ENCODE results near the gene CDK5RAP3.

CDK5RAP3 gene, protein sequence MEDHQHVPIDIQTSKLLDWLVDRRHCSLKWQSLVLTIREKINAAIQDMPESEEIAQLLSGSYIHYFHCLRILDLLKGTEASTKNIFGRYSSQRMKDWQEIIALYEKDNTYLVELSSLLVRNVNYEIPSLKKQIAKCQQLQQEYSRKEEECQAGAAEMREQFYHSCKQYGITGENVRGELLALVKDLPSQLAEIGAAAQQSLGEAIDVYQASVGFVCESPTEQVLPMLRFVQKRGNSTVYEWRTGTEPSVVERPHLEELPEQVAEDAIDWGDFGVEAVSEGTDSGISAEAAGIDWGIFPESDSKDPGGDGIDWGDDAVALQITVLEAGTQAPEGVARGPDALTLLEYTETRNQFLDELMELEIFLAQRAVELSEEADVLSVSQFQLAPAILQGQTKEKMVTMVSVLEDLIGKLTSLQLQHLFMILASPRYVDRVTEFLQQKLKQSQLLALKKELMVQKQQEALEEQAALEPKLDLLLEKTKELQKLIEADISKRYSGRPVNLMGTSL

DNA sequence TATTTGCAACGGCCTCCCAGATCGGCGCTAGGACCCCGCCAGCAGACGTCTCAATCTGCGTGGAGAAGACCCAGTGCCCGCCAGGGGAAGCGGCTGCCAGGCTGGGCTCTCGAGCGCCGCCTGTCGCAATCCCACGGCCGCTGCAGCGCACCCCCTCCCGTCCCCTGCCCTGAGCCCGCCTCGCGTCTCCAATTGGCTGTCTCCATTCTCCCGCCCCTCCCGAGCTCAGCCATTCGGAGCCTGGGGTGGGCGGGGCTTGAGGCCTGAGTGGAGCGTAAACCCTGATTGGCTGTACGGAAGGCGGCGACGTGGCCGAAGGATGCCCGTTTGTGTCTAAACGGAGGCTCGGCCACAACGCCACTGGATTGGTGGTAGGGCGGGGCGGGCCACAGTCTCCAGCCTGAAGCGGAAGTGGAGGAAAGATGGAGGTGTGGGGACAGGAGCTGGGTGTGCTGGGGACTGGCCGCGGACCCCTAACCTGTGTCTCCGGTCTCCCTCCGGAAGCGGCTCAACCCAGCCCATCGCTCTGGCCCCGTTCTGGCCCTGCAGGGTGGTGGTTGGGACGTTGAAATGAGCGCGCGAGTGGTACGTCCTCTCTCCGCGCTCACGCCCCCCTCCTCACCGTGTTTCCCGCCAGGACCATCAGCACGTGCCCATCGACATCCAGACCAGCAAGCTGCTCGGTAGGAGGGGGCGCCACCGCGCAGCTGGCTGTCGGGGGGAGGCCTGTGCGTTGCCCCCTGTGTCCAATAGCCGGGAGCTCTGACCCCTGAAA, at the start of gene CDK5RAP3:
Gene CDK5RAP3 (plus strand): TSS at position 389 of the 775 bp plus-strand sequence. CDS start 34 bp downstream, at position 423.
- TF ChIP-seq, protein P1, sequence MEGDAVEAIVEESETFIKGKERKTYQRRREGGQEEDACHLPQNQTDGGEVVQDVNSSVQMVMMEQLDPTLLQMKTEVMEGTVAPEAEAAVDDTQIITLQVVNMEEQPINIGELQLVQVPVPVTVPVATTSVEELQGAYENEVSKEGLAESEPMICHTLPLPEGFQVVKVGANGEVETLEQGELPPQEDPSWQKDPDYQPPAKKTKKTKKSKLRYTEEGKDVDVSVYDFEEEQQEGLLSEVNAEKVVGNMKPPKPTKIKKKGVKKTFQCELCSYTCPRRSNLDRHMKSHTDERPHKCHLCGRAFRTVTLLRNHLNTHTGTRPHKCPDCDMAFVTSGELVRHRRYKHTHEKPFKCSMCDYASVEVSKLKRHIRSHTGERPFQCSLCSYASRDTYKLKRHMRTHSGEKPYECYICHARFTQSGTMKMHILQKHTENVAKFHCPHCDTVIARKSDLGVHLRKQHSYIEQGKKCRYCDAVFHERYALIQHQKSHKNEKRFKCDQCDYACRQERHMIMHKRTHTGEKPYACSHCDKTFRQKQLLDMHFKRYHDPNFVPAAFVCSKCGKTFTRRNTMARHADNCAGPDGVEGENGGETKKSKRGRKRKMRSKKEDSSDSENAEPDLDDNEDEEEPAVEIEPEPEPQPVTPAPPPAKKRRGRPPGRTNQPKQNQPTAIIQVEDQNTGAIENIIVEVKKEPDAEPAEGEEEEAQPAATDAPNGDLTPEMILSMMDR (IDR thresholded peaks at IDR 0.05; ENCODE audit: control insufficient read depth, insufficient read depth, low read depth, low read length, missing control alignments), result peak; percentile 87
- H3K4me3 ChIP-seq (ENCODE audit: control insufficient read depth, low read depth, low read length), result peak within 1 kb of the TSS; percentile 96
- DNase-seq (ENCODE audit: low read depth), result peak; percentile 93

DNA sequence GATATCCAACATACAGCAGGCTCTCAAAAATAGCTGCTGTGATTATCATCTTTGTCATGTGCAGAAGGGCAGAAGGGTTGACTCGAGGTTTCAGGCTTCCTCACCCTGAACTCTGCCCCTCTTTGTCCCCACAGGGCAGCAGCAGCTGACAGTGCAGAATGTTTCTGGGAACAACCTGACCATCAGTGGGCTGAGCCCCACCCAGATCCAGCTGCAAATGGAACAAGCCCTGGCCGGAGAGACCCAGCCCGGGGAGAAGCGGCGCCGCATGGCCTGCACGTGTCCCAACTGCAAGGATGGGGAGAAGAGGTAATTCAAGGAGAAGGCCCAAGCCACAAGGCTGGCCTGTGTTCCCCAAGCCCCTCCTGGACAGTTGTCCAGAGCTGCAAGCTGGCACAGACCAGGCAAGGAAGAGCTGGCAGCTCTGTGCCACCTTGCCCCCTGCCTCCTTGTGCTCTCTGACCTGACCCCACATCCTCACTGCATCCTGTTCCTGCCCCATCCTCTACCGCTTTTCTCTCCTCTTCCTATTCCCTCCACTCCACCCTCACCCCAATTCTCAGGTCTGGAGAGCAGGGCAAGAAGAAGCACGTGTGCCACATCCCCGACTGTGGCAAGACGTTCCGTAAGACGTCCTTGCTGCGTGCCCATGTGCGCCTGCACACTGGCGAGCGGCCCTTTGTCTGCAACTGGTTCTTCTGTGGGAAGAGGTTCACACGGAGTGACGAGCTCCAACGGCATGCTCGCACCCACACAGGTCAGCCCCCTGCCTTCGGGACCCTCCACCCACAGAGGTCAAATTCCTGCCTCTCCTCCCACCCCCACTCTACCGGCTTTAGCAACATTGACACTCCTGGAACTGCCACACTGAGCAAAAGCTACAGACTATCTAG, 45.9 kb upstream of the CDK5RAP3 start:
- no peak overlapping the region for H3K4me3 ChIP-seq (ENCODE audit: control insufficient read depth, low read depth, low read length)
- TF ChIP-seq, protein P1 (IDR thresholded peaks at IDR 0.05; ENCODE audit: control insufficient read depth, insufficient read depth, low read depth, low read length, missing control alignments), result no peak
- DNase-seq (ENCODE audit: low read depth), result no peak

DNA sequence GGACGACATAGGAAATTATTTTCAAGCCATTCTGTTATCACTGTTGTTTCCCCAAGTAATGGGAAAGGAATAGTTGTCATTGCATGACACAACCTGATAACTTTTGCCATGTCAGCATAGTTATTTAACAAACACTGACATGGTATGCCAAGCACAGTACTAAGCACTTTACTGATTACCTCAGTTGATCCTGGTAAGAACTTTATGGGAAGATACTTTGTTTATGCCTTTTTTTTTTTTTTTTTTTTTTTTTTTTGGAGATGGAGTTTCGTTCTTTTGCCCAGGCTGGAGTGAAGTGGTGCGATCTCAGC, 45.3 kb upstream of the CDK5RAP3 start:
- DNase-seq (ENCODE audit: low read depth), result no peak
- H3K4me3 ChIP-seq (ENCODE audit: control insufficient read depth, low read depth, low read length), result no peak overlapping the region
- TF ChIP-seq, protein P1 (IDR thresholded peaks at IDR 0.05; ENCODE audit: control insufficient read depth, insufficient read depth, low read depth, low read length, missing control alignments), result no peak

DNA sequence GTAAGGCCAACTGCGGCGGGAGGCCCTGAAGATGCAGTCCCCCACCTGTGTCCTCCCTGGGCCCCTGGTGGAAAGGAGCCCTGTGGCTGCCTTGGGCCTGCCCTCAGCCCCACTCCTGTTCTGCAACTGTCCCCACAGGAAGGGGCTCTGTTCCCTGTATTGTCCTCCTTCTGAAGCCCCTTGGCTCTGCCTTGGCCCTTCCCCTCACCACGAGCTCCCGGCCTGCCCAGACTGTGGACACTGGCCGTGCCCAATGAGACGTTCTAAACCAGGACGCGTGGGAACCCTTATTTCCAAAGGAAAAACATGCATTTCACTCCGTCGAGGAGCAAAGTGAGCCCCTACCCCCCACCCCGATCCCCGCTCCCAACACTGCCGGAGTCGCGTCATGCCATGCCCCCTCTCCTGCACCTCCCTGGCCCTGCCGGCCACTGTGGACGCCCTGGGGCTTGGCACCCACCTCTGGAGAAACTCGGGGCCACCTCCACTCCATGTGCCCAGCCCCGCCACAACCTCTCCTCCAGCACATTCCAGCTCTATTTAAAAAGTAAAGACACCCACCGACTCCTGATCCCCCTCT, 43.0 kb upstream of the CDK5RAP3 start:
- H3K4me3 ChIP-seq (ENCODE audit: control insufficient read depth, low read depth, low read length), result no peak overlapping the region
- DNase-seq (ENCODE audit: low read depth), result no peak
- TF ChIP-seq, protein P1 (IDR thresholded peaks at IDR 0.05; ENCODE audit: control insufficient read depth, insufficient read depth, low read depth, low read length, missing control alignments), result no peak

DNA sequence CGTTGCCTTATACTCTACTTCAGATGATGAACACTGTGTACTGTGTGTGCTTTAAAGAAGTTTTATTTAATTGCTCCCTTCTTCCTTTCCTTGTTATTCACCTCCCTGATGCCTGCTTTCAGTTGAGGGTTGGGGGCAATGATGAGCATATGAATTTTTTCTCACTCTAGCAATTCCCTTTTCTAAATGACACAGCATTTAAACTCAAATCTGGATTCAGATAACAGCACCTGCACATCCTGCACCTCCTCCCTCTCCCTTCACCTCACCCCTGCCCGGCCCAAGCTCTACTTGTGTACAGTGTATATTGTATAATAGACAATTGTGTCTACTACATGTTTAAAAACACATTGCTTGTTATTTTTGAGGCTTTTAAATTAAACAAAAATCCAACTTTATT, 42.5 kb upstream of the CDK5RAP3 start:
- no peak for DNase-seq (ENCODE audit: low read depth)
- no peak overlapping the region for H3K4me3 ChIP-seq (ENCODE audit: control insufficient read depth, low read depth, low read length)
- TF ChIP-seq, protein P1 (IDR thresholded peaks at IDR 0.05; ENCODE audit: control insufficient read depth, insufficient read depth, low read depth, low read length, missing control alignments), result no peak
